Measurements from ENCODE around the gene SH3RF2. TPM values are rescaled to one million over a fixed set of nuclear protein-coding genes. Genes with fewer than 3 reads are reported as not detected.

The SH3RF2 gene
- total RNA-seq, 4 donors from 2014 or later = 0.65 to 4.2 (median 2.1) TPM

DNA sequence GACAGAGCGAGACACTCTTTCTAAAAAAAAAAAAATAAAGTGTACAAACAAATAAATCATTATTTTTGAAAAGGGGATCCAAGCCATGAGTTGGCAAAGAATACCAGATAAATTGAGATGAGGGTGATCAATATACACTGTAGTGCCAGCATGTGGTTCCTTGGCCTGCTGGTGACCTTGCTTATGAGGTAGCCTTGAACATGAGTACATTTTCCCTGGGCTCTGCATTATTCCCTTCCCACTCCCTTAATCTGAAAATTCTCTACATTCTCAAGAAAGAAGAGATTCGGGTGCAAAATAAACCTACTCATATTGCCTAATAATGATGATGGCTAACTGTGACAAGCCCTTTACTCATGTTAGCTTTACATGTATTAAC, 33.3 kb downstream of the SH3RF2 start:
- TF ChIP-seq, protein P1, sequence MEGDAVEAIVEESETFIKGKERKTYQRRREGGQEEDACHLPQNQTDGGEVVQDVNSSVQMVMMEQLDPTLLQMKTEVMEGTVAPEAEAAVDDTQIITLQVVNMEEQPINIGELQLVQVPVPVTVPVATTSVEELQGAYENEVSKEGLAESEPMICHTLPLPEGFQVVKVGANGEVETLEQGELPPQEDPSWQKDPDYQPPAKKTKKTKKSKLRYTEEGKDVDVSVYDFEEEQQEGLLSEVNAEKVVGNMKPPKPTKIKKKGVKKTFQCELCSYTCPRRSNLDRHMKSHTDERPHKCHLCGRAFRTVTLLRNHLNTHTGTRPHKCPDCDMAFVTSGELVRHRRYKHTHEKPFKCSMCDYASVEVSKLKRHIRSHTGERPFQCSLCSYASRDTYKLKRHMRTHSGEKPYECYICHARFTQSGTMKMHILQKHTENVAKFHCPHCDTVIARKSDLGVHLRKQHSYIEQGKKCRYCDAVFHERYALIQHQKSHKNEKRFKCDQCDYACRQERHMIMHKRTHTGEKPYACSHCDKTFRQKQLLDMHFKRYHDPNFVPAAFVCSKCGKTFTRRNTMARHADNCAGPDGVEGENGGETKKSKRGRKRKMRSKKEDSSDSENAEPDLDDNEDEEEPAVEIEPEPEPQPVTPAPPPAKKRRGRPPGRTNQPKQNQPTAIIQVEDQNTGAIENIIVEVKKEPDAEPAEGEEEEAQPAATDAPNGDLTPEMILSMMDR (IDR thresholded peaks at IDR 0.05) = no peak
- ATAC-seq (ENCODE audit: low FRiP score) = no peak
- no peak for DNase-seq (ENCODE audit: low spot score)

DNA sequence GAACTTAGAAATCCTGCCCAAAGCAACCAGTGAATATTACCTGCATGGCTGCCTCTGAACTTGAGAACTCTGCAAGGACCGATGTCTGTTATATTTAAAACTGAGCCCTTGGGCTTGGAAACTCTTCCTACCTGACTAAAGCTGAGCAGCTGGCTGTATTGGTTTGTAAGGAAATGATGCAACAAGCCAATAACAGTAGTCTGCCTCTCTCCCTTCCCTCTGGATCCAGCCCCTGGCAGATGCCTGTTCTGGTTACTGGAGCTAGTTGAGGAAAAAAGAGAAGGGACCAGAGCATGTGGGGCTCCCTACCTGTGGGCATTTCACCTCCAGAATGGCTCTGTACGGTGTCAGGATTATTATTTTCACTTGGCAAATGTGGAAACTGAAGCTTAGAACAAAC, 34.7 kb downstream of the SH3RF2 start:
- DNase-seq (ENCODE audit: low spot score) (no peak), ATAC-seq (ENCODE audit: low FRiP score) (no peak)
- TF ChIP-seq, protein P1 (IDR thresholded peaks at IDR 0.05) = no peak

DNA sequence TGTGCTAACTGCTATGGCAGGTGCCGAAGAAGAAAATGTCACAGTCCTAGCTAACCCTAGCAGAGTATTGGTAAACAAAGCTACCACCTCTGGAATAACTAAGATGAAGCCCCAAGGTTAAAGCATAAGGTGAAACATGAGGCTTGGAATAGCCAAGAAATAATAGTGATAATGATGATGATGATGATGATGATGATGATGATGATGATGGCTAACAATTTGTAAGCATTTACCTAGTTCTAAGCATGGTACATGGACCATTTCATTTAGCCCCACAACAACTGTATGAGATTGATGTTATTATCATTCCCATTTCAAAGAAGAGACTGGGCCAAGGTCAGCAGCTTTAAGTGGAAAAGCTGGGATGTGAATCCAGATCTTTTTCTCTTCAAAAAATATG, 35.3 kb downstream of the SH3RF2 start:
- ATAC-seq (ENCODE audit: low FRiP score) (no peak), DNase-seq (ENCODE audit: low spot score) (no peak)
- TF ChIP-seq, protein P1 (IDR thresholded peaks at IDR 0.05) = no peak

DNA sequence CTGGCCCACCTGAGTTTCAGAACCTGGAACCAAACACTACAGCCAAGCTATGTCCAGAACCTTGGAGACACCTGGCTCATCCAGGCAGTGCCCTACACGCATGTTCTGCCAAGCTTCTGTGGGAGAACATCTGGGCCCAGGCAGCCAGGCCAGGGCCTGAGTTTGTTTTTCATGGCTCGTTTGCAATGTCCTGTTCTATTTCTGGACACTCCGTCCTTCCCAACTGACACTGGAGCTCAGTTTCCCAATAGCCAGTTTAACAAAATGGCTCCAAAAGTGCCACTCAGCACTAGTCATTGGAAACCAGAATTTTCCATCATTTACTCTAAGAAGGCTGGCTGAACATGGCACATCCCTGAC, 38.6 kb downstream of the SH3RF2 start:
- ATAC-seq (ENCODE audit: low FRiP score) (no peak), DNase-seq (ENCODE audit: low spot score) (no peak)
- TF ChIP-seq, protein P1 (IDR thresholded peaks at IDR 0.05) = no peak

DNA sequence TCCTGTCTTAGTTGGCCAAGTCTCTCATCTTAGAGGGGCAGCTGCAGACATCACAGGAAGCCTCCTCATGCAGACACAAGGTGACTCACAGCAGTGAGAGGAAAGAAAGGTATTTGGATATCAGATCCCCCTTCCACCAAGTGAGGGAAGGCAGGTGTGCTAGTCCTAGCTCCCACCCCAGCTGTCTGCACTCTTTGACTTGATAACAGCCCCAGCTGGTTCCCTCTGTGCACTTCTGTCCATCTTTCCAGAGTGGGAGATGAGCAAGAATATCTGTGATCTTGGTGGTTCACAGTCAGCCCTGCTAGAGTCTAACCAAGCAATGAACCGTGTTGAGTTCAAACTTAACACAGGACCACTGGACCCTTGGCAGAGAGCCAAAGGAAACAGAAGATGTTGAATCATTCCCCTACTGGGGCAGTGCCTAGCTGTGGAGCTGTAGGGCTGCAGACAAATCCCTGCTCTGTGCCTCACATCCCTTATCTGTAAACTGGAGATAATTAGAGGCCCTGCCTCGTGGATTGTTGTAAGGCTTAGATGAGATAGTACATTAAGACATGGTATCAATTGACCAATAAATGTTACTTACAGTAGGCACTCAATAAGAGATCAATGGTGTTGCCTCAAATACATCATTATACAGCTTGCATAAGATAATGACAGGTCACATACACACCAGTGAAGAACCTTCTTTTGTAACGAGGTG, 39.1 kb downstream of the SH3RF2 start:
- ATAC-seq (ENCODE audit: low FRiP score) (peak; percentile 16), DNase-seq (ENCODE audit: low spot score) (no peak)
- TF ChIP-seq, protein P1 (IDR thresholded peaks at IDR 0.05) = no peak

DNA sequence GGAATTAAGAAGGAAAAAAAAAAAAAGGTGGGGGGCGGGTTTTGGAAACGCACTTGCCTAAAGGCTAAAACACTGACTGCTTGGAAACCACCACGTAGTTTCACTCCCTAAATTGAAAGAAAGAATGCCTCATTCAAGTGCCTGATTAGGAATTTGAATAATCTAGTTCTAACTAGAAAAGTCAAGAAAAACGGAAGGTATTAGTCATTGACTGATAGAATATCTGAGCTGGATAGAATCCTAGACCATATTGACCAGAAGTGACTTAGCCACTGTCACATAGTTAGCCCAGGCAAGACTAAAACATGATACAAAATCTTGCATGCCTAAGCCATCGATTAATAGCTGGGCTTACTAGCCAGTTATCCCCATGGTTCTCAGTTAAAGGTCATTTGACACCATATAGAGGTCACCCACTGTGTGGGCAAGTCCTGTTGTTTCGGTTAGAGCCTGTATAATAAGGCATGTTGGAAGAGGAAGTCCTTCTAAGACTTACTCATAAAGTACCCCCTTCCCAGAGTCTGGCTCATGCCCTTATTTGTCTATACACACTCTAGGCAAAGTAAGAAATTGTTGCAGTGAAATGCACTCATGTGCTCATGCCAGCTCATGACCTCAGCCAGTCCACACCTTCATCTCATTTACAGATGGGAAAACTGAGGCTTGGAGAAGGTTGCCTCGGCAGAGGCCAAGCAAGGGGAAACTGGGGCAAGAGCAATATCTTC, 40.2 kb downstream of the SH3RF2 start:
- TF ChIP-seq, protein P1 (IDR thresholded peaks at IDR 0.05) = no peak
- ATAC-seq (ENCODE audit: low FRiP score) (peak; percentile 70), DNase-seq (ENCODE audit: low spot score) (no peak)

DNA sequence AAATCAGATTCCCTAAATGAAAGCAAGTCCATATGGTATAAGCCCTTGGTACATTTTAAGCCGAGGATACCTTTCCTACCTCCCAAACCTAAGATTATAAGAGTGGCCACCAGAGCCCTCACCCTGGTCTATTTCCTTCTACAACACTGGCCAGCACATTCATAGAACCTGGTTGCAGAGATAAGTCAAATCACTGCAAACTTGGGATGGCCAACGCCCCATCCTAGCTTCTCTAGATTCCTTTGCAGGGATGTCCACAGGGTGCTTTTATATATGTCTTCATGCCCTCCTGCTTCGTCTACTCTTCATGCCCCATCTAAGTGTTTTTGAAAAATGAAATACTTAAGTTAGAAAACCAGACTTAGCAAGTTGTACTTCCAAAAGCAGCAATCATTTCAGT, 41.8 kb downstream of the SH3RF2 start:
- no peak for DNase-seq (ENCODE audit: low spot score)
- no peak for ATAC-seq (ENCODE audit: low FRiP score)
- TF ChIP-seq, protein P1 (IDR thresholded peaks at IDR 0.05) = no peak
